Cardiac atrium fibroblast (primary cell): ENCODE data around the gene HLCS. TPM values are rescaled to one million over a fixed set of nuclear protein-coding genes. Genes with fewer than 3 reads are reported as not detected.

Source experiments
- total RNA-seq: library from RNA; depleted of rRNA; stranded (reverse); fragments of >200 nt; gene quantifications from 2 replicates; pipeline ENCODE4 v1.2.3, GENCODE V29; 2015

Gene HLCS
- 11.0 and 16.8 TPM in 2 replicates for total RNA-seq

DNA sequence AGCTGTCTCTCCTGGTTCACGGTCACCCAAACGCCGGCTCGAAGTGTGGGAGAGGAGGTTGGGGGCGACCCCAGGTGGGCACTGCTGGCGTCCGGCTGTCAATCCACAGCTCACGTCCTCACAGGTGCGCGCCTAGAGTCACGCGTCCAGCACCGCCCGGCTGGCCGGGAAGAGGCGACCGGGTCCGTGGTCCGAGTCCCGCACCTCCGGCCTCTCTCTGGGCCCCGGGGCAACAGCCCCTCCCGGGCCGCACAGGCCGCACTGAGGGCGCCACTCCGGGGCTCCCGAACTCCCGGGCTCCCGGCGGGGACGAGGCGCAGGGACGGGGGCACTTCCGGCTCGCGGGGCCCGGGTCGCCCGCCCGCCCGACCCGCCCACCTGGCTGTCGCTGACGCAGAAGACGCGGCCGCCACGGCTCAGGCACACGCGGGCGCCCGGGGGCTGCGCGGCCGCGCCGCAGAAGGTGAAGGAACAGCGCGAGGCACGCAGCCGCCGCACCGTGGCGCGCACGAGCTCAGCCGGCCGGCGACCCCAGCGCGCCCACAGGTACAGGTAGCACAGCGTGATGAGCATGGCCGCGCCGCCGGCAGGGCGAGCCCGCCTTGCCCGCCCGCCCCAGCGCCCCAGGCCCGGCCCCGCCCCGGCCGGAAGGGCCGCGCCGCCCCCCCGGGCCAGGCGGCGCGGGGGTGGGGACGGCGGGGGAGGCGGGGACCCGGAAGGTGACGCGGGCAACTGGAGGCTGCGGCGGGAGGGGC, at the start of gene HLCS:
TSS of gene HLCS (minus strand) at position 604 of the 755 bp plus-strand sequence. CDS start at position 573, 31 bp downstream.

GRCh38 chr21:37006486-37007291, 40.2 kb upstream of the HLCS start, which contains the start of gene RIPPLY3:
RIPPLY3 (plus strand) TSS chr21:37006702; CDS start chr21:37006773, 71 bp downstream.

Other genes starting within 250 kb of the HLCS start
- gene RIPPLY3, start 40.0 kb upstream of the HLCS start, total RNA-seq = not detected in 2 replicates
- 8.1 and 10.0 TPM in 2 replicates for gene PIGP, start 106.4 kb upstream of the HLCS start, total RNA-seq
- 129 and 149 TPM in 2 replicates for gene TTC3, start 106.6 kb upstream of the HLCS start, total RNA-seq